ENCODE measurements around the gene NFATC1. TPM values are rescaled to one million over a fixed set of nuclear protein-coding genes. Genes with fewer than 3 reads are reported as not detected.

Gene NFATC1
- polyA plus RNA-seq, 2 of the 4 experiments (the other 2 are of a cell fraction) = 0.52 to 1.7 TPM

DNA sequence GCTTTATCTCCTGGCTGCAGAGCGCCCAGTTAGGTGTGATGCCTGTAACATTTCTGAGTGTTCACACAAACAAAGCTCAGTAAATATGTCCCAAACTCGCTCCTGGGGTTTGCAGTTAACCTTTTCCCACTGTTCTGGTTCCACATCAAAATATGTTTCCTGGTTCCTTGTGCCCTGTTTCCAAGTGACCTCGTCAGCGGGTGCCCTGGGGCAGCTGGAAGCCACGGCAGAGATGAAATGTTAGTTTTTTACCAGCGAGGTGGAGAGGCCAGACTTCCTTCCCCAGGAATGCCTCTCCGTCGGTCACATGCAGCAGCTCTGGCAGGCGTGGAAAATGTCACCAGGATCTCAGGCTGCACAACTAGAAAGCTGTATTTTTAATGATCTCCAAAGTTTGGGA lies 18.2 kb downstream of the NFATC1 start:
- no peak overlapping the region for H3K4me2 ChIP-seq
- CTCF ChIA-PET = no interaction called here
- TF ChIP-seq ZSCAN20 (CRISPR knock-in tag; IDR thresholded peaks at IDR 0.05) (no peak), EHMT2 (IDR thresholded peaks at IDR 0.05; ENCODE audit: low read depth) (no peak)
- H3K9me3 ChIP-seq = no peaks in the 10 kb centered on the region
- H3K27ac ChIP-seq = no peak overlapping the region
- DNase-seq (ENCODE audit: low read depth in 1 of 2, low spot score in 1 of 2) (no peak), FAIRE-seq (no peak), ATAC-seq (no peak)
- 49% methylated on average over 8 of the region's 9 CpGs for WGBS (ENCODE audit: missing lambda C conversion rate)
- H3K4me1 ChIP-seq = no peaks in the 10 kb centered on the region
- POLR2A ChIA-PET = no interaction called here
- H3K4me3 ChIP-seq = no peak overlapping the region

DNA sequence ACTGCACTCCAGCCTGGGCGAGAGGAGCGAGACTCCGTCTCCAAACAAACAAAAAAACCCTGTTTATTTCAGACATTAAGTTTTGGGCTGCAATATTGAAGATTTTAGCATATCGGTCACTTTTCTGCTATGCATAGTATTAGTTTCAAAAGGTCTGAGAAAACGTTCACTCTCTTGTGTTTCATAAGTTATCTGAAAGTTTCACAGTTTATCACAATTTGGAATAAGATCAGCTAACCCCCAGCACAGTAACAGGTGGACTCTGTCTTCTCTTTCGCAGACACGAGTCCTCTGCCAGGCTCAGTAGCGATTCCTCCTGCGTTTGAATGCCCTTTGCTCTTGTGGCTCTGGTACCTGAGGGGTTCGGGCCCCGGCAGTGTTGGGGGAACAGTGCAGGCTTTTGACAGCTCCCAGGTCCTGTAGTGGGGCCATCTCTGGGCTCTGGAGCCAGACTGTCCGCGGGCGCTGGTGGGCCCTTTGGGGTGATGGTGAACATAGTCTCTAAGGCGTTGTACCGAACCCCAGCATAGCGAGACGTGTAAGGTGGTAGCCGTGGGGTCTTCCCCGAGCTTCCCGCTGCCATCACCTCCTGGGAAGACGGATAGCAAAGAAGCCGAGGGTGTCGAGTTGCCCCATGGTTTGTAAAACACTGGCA lies 20.4 kb downstream of the NFATC1 start:
- TF ChIP-seq POLR2A (IDR thresholded peaks at IDR 0.05; ENCODE audit: low read length) (no peak), TP53 (CRISPR knock-in tag; IDR thresholded peaks at IDR 0.05) (no peak), ZC3H11A (IDR thresholded peaks at IDR 0.05) (no peak), CBX2 (IDR thresholded peaks at IDR 0.05; ENCODE audit: borderline replicate concordance, low read depth) (no peak), ZFP36 (IDR thresholded peaks at IDR 0.05; ENCODE audit: borderline replicate concordance, partially characterized antibody) (no peak), RFX5 (IDR thresholded peaks at IDR 0.05) (no peak), TFCP2L1 (CRISPR knock-in tag; IDR thresholded peaks at IDR 0.05) (no peak)
- TF ChIP-seq, protein P1, sequence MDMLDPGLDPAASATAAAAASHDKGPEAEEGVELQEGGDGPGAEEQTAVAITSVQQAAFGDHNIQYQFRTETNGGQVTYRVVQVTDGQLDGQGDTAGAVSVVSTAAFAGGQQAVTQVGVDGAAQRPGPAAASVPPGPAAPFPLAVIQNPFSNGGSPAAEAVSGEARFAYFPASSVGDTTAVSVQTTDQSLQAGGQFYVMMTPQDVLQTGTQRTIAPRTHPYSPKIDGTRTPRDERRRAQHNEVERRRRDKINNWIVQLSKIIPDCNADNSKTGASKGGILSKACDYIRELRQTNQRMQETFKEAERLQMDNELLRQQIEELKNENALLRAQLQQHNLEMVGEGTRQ (IDR thresholded peaks at IDR 0.05) = no peak
- TF ChIP-seq, protein P2, sequence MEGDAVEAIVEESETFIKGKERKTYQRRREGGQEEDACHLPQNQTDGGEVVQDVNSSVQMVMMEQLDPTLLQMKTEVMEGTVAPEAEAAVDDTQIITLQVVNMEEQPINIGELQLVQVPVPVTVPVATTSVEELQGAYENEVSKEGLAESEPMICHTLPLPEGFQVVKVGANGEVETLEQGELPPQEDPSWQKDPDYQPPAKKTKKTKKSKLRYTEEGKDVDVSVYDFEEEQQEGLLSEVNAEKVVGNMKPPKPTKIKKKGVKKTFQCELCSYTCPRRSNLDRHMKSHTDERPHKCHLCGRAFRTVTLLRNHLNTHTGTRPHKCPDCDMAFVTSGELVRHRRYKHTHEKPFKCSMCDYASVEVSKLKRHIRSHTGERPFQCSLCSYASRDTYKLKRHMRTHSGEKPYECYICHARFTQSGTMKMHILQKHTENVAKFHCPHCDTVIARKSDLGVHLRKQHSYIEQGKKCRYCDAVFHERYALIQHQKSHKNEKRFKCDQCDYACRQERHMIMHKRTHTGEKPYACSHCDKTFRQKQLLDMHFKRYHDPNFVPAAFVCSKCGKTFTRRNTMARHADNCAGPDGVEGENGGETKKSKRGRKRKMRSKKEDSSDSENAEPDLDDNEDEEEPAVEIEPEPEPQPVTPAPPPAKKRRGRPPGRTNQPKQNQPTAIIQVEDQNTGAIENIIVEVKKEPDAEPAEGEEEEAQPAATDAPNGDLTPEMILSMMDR (IDR thresholded peaks at IDR 0.05) = no peak
- TF ChIP-seq, protein P3, sequence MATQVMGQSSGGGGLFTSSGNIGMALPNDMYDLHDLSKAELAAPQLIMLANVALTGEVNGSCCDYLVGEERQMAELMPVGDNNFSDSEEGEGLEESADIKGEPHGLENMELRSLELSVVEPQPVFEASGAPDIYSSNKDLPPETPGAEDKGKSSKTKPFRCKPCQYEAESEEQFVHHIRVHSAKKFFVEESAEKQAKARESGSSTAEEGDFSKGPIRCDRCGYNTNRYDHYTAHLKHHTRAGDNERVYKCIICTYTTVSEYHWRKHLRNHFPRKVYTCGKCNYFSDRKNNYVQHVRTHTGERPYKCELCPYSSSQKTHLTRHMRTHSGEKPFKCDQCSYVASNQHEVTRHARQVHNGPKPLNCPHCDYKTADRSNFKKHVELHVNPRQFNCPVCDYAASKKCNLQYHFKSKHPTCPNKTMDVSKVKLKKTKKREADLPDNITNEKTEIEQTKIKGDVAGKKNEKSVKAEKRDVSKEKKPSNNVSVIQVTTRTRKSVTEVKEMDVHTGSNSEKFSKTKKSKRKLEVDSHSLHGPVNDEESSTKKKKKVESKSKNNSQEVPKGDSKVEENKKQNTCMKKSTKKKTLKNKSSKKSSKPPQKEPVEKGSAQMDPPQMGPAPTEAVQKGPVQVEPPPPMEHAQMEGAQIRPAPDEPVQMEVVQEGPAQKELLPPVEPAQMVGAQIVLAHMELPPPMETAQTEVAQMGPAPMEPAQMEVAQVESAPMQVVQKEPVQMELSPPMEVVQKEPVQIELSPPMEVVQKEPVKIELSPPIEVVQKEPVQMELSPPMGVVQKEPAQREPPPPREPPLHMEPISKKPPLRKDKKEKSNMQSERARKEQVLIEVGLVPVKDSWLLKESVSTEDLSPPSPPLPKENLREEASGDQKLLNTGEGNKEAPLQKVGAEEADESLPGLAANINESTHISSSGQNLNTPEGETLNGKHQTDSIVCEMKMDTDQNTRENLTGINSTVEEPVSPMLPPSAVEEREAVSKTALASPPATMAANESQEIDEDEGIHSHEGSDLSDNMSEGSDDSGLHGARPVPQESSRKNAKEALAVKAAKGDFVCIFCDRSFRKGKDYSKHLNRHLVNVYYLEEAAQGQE (IDR thresholded peaks at IDR 0.05) = no peak
- TF ChIP-seq, protein P4, sequence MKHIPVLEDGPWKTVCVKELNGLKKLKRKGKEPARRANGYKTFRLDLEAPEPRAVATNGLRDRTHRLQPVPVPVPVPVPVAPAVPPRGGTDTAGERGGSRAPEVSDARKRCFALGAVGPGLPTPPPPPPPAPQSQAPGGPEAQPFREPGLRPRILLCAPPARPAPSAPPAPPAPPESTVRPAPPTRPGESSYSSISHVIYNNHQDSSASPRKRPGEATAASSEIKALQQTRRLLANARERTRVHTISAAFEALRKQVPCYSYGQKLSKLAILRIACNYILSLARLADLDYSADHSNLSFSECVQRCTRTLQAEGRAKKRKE (CRISPR knock-in tag; IDR thresholded peaks at IDR 0.05; ENCODE audit: low read depth) = no peak
- DNase-seq (ENCODE audit: low read depth in 1 of 2, low spot score in 1 of 2) = no peak
- Histone ChIP-seq H3K9me3 (no peaks in the 10 kb centered on the region), H3K4me1 (no peaks in the 10 kb centered on the region), H3K4me2 (no peak overlapping the region), H3K4me3 (no peak overlapping the region), H3K27ac (no peak overlapping the region)
- 82% methylated on average over 19 of the region's 24 CpGs for WGBS (ENCODE audit: missing lambda C conversion rate)
- CTCF ChIA-PET = interaction anchor here (1.0 kb wide), 1 partner anchor 35 kb away, joined by 3 read pairs; no protein-coding TSS in a partner anchor
- FAIRE-seq = no peak
- no peak for ATAC-seq
- POLR2A ChIA-PET = no interaction called here

DNA sequence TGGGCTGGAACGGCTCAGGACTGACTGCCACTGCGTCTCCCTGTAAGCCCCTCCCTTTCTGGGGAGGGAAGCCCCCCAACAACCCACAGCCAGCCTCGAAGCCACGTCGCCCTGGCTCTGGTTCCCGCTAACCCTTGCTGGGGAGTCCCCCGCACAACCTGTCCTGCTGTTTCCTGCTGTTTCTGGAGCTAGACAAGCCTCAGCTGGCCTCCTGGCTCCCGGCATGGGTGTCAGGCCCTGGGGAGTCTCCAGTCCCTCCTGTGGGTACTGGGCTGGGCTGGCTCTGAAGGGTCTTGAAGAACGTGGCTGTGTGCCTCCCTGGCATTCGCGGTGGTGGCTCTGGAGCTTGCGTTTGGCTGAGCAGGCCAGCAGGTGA lies 20.9 kb downstream of the NFATC1 start:
- H3K4me3 ChIP-seq = no peak overlapping the region
- DNase-seq (ENCODE audit: low read depth in 1 of 2, low spot score in 1 of 2) = no peak
- ChIA-PET POLR2A (no interaction called here), CTCF (interaction anchor here (1.0 kb wide), 1 partner anchor 35 kb away, joined by 3 read pairs; no protein-coding TSS in a partner anchor)
- WGBS (ENCODE audit: missing lambda C conversion rate) = 69% methylated on average over 2 of the region's 12 CpGs
- no peak overlapping the region for H3K27ac ChIP-seq
- no peak for FAIRE-seq
- TF ChIP-seq SREBF2 (IDR thresholded peaks at IDR 0.05) (no peak), MAZ (IDR thresholded peaks at IDR 0.05; ENCODE audit: borderline replicate concordance, low read depth, low read length) (no peak), ZSCAN20 (CRISPR knock-in tag; IDR thresholded peaks at IDR 0.05) (no peak), JUNB (IDR thresholded peaks at IDR 0.05) (no peak), HEYL (CRISPR knock-in tag; IDR thresholded peaks at IDR 0.05) (no peak), ZC3H11A (IDR thresholded peaks at IDR 0.05) (no peak), ESRRA (IDR thresholded peaks at IDR 0.05; ENCODE audit: borderline replicate concordance, low read length) (no peak), CBX8 (IDR thresholded peaks at IDR 0.05) (no peak), FOSL2 (IDR thresholded peaks at IDR 0.05) (no peak), FOSL2 (CRISPR knock-in tag; IDR thresholded peaks at IDR 0.05) (no peak)
- TF ChIP-seq, protein P1 (IDR thresholded peaks at IDR 0.05) = no peak
- ATAC-seq = no peak
- no peaks in the 10 kb centered on the region for H3K4me1 ChIP-seq
- H3K4me2 ChIP-seq = no peak overlapping the region
- H3K9me3 ChIP-seq = no peaks in the 10 kb centered on the region
